ACC112 (cell line): ENCODE measurements around the gene CCNE1.

Experiments
- H2AFZ ChIP-seq: fragments of 200-600 bp; sonication (generic); one replicate; pipeline ENCODE4 v1.6.0; 2017; ENCODE audit warnings: antibody characterized with exemption, low read length; ENCODE audit not compliant: unreplicated experiment
- H3K27ac ChIP-seq: fragments of 200-600 bp; sonication (generic); 2 replicates; pipeline ENCODE4 v1.5.1; 2014; ENCODE audit warnings: low read depth, mild to moderate bottlenecking, antibody characterized with exemption, low read length, moderate library complexity
- H3K27me3 ChIP-seq: fragments of 200-600 bp; sonication (generic); 2 replicates; pipeline ENCODE4 v1.6.1; 2014; ENCODE audit warnings: mild to moderate bottlenecking, antibody characterized with exemption, low read length, moderate library complexity, mixed read lengths; ENCODE audit not compliant: insufficient read depth
- H3K36me3 ChIP-seq: fragments of 200-600 bp; sonication (generic); 2 replicates; pipeline ENCODE4 v1.6.1; 2016; ENCODE audit warnings: mild to moderate bottlenecking, antibody characterized with exemption, low read length, moderate library complexity, mixed read lengths; ENCODE audit not compliant: insufficient read depth
- H3K4me1 ChIP-seq: fragments of 200-600 bp; sonication (generic); one replicate; pipeline ENCODE4 v1.6.1; 2016; ENCODE audit warnings: low read length, mixed read lengths; ENCODE audit not compliant: insufficient read depth, unreplicated experiment, control insufficient read depth
- H3K4me3 ChIP-seq: fragments of 200-600 bp; sonication (generic); 2 replicates; pipeline ENCODE4 v1.5.1; 2014; ENCODE audit warnings: mild to moderate bottlenecking, low read depth, low read length
- H3K79me2 ChIP-seq: fragments of 200-600 bp; sonication (generic); one replicate; pipeline ENCODE4 v1.6.0; 2016; ENCODE audit warnings: low read length; ENCODE audit not compliant: control insufficient read depth, unreplicated experiment, insufficient read depth

CCNE1 gene

DNA sequence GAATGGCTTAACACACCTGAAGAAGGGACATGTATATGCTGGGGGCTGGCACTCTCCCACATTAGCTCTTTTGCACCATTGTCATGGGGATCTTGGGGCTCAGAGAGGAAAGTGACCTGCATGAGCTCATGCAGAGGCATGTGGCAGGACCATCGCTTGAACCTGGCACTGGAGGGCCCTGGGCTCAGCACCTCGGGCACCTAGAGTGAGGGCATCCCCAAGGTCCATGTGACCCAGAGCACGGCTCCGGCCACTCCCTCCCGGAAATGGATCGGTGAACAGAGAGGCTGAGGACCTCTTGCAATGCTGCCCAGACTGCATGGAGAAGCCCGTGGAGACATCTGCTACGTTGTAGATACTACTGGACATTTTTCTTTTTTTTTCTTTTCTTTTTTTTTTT is 38.6 kb upstream of the CCNE1 start:
- H3K36me3 ChIP-seq, result no peaks in the 10 kb centered on the region
- H3K27ac ChIP-seq, result no peak overlapping the region
- no peak overlapping the region for H2AFZ ChIP-seq
- H3K4me3 ChIP-seq, result no peak overlapping the region
- no peaks in the 10 kb centered on the region for H3K4me1 ChIP-seq
- H3K27me3 ChIP-seq, result no peaks in the 10 kb centered on the region
- no peaks in the 10 kb centered on the region for H3K79me2 ChIP-seq

DNA sequence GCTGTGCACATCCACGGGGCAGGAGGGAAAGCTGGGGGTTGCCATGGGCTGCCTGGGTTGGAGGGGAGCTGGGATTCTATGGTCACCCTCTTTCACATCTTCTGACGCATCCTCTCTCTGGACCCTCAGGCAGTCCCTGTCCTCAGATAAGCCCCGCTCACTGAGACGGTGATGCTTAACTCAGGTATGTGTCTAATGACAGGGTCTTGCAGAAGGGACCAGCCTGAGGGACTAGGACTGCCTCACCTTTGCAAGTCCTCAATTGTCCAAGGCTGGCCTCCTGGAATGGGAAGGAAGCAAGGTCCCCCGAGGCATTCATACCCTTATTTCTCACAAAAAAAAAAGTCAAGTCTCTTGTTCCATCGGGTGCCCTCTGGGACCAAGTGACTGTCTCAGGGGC is 37.7 kb upstream of the CCNE1 start:
- Histone ChIP-seq H3K4me3 (no peak overlapping the region), H3K4me1 (no peaks in the 10 kb centered on the region), H3K36me3 (no peaks in the 10 kb centered on the region), H3K27me3 (no peaks in the 10 kb centered on the region), H3K79me2 (no peaks in the 10 kb centered on the region), H3K27ac (no peak overlapping the region), H2AFZ (no peak overlapping the region)

DNA sequence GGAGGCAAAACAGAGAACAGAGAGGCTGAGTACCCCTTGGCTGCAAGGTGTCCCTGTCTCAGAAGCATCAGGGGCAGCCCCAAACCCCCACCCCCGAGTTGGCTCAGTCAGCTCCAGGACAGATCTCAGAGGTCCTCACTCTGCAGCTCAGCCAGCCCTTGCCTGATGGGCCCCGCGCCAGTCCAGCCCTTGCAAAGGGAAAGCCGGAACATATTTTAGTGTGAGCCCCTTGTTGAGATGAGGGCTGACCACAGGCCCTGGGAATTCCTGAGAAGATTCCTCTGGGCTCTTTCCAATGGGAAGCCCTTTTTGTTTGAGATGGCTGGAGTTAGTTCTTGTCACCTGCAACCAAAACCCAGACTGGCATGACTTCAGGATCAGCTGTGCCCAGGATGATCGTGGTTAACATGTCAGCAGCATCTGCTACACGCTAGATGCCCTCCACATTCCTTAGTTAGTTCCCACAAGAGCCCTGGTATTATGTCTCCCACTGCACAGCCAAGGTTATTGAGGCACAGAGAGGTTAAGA is 33.9 kb upstream of the CCNE1 start:
- Histone ChIP-seq H3K36me3 (no peaks in the 10 kb centered on the region), H3K4me1 (no peaks in the 10 kb centered on the region), H3K27ac (no peak overlapping the region), H3K79me2 (no peaks in the 10 kb centered on the region), H3K27me3 (peaks cover 3% of the 10 kb centered on the region; the same call in 1 of the 2 replicates), H2AFZ (no peak overlapping the region), H3K4me3 (no peak overlapping the region)

DNA sequence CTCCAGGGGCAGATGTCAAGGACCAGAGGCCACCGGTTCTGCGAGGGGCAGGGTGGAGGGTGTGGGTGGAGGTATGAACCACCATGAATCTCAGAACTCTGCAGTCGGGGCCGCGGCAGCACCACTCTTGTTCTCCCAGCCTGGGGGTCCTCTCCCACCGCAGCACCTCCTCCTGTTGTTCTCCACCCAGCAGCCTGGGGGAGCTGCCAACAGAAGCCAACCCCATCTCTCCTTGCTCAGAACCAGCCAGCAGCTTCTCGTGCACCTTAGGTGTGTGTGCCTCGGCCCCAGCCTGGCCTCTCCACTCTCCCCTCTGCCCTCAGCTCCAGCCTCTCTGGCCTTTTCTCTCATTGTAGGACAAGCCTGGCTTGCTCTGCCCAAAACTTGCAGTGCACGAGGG is 31.9 kb upstream of the CCNE1 start:
- H3K27me3 ChIP-seq, result peaks cover 3% of the 10 kb centered on the region; the same call in 1 of the 2 replicates
- no peak overlapping the region for H3K27ac ChIP-seq
- H2AFZ ChIP-seq, result no peak overlapping the region

DNA sequence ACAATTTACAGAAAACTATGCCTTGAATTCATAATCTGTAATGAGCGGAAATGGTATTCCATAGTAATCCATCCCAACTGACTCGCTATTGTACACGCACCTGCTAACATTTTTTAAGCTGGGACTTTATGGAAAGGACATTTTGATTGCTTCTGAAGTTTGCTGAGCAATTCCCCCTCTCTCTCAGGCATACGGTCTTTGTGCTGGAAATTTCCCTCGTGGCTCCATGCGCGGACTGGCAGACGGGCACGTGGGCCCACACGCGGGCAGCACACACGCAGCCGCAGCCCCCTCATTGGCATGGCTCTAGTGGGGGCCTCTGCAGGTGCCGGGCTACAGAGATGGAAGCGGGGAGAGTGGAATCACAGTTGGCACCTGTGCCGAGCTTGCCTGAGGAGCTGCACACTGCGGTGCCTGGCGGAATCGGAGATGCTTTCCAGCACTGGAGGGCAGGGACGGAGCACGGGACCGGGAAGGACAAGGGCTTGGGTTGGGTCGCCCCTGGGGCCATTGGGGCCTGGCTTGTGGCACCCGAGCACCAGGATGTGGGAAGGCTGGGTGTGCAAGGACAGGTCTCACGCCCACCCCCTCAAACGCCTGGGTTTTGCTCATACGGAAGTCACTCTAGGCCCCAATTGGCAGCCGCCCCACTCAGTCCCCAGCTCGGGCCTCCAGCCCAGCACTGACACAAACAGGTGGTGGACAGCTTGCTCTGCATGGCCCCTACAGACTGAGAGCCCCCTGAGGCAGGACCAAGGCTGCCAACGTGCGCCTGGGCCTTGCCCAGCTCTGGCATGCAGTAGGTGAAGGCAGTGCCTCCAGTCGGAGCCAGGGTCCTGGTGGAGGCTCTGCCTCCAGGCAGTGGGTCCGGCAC is 30.2 kb upstream of the CCNE1 start:
- Histone ChIP-seq H3K4me3 (no peak overlapping the region), H3K36me3 (no peaks in the 10 kb centered on the region), H3K79me2 (no peaks in the 10 kb centered on the region), H3K4me1 (no peaks in the 10 kb centered on the region), H3K27me3 (peaks cover 3% of the 10 kb centered on the region; the same call in 1 of the 2 replicates), H3K27ac (no peak overlapping the region), H2AFZ (no peak overlapping the region)

More for the DNA sequence above, 31.9 kb upstream of the CCNE1 start:
- H3K4me1 ChIP-seq, result no peaks in the 10 kb centered on the region
- no peaks in the 10 kb centered on the region for H3K79me2 ChIP-seq
- no peak overlapping the region for H3K4me3 ChIP-seq
- H3K36me3 ChIP-seq, result no peaks in the 10 kb centered on the region

DNA sequence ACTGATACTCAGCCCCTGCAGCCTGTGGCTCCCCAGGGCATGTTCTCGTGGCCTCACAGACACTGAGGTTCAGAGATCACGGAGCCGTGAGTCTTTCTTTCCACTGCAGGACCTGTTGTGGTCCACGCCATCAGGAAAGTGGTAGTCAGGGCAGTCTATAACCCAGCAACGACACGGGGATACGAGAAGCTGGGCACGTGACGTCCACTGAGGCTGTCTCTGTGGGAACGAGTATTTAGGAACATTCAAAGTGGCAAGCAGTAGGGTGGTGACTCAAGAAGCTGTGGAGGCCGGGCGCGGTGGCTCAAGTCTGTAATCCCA is 29.6 kb upstream of the CCNE1 start:
- H3K79me2 ChIP-seq, result no peaks in the 10 kb centered on the region
- no peak overlapping the region for H3K4me3 ChIP-seq
- no peaks in the 10 kb centered on the region for H3K4me1 ChIP-seq
- no peaks in the 10 kb centered on the region for H3K36me3 ChIP-seq
- H2AFZ ChIP-seq, result no peak overlapping the region
- no peak overlapping the region for H3K27ac ChIP-seq
- peaks cover 3% of the 10 kb centered on the region; the same call in 1 of the 2 replicates for H3K27me3 ChIP-seq

DNA sequence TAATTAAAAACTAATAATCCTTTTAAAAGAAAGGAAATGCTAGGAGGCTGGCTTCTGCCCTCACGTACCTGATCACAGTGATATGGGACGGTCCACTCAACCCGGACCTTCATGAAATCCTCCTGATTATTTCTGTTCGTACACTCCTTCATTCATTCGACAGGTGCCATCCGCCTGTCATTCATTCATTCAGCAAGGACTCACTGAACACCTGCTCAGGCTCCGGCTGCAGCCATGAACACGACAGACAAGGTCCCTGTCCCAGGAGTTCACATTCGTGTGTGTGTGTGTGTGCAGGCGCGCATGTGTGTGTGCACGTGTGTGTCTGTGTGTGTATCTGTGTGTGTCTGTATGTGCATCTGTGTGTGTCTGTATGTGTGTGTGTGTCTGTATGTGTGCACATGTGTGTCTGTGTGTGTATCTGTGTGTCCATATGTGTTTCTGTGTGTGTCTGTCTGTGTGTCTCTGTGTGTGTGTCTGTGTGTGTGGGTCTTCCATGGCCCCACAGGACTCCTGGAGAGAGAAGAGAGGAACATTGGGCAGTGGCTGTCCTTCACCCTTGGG is 28.1 kb upstream of the CCNE1 start:
- Histone ChIP-seq H3K4me3 (no peak overlapping the region), H3K79me2 (no peaks in the 10 kb centered on the region), H3K4me1 (no peaks in the 10 kb centered on the region), H3K27ac (no peak overlapping the region), H3K27me3 (peaks cover 3% of the 10 kb centered on the region; the same call in 1 of the 2 replicates), H3K36me3 (no peaks in the 10 kb centered on the region), H2AFZ (no peak overlapping the region)

DNA sequence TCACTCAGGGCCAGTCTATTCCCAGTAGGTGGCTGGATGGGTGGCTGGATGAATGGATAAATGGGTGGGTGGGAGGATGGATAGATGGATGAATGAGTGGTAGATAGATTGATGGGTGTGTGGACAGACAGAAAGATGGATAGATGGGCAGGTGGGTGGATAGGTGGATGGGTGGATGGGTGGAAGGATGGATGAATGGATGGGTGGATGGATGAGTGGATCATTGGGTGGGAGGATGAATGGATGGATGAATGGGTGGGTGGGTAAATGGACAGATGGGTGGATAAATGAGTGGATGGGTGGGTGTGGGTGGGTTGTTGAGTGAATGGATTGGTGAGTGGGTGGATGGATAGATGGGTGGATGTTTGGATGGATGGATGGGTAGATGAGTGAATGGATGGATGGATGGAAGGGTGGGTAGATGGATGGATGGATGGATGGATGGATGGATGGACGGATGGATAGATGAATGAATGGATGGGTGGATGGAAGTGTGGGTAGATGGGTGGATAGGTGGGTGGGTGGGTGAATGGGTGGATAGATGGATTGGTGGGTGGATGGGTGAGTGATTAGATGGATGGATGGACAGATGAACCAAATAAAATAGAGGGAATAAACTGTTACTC is 27.1 kb upstream of the CCNE1 start:
- H3K4me1 ChIP-seq, result no peaks in the 10 kb centered on the region
- H3K27me3 ChIP-seq, result peaks cover under 1% of the 10 kb centered on the region; the same call in 1 of the 2 replicates
- no peak overlapping the region for H3K4me3 ChIP-seq
- no peaks in the 10 kb centered on the region for H3K79me2 ChIP-seq
- H3K36me3 ChIP-seq, result no peaks in the 10 kb centered on the region
- H3K27ac ChIP-seq, result no peak overlapping the region
- no peak overlapping the region for H2AFZ ChIP-seq

DNA sequence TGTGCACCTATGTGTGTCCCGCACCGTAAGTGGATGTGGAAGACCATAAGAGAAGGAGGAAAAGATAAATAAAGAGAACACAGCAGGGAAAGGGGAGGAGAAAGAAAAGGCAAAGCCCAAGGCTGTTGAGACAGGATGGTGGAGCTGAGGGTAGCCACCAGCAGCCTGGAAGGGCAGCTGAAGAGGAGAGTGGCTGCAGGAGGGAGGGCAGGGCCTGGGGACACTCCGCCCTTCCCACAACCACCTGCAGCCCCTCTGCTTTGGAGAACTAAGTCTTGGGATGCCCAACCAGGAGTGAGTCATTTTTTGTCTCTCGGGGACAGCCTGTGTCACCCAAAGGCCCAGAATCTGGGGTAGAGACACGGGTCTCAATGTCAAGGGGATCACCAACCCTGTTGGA is 26.4 kb upstream of the CCNE1 start:
- Histone ChIP-seq H2AFZ (no peak overlapping the region), H3K27ac (no peak overlapping the region), H3K4me1 (no peaks in the 10 kb centered on the region), H3K4me3 (no peak overlapping the region), H3K27me3 (no peaks in the 10 kb centered on the region; the same call in 1 of the 2 replicates), H3K79me2 (no peaks in the 10 kb centered on the region), H3K36me3 (no peaks in the 10 kb centered on the region)

DNA sequence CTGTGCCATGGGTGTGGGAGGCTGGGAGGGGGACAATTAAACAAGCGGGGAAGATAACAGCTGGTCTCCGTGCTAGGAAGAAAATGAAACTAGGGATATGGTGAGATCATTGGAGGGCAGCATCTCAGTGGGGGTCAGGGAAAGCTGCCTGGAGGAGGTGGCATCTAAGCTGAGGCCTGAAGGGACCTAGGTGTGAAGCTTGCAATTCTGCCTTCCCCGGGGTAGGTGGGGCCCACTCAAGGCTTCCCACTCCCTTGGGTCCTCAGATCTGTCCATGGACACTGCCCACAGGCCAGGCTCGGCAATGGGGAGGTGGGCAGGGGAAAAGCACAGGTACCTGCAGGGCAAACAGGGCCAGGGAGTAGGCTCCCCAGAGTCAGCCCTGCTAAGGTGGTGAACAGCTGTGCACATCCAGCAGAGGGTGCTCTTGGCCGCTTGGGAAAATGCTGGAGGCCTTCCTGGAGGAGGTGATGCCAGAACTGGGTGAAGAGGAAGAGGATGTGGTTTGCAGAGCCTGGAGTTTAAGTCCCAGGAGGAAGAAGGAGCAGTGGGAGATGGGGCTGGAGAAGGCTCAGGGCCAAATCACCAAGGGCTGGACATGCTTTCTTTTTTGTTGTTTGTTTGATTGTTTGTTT is 25.7 kb upstream of the CCNE1 start:
- Histone ChIP-seq H2AFZ (no peak overlapping the region), H3K4me1 (no peaks in the 10 kb centered on the region), H3K4me3 (no peak overlapping the region), H3K27me3 (no peaks in the 10 kb centered on the region; the same call in 1 of the 2 replicates), H3K27ac (no peak overlapping the region), H3K36me3 (no peaks in the 10 kb centered on the region), H3K79me2 (no peaks in the 10 kb centered on the region)
